T-cell (primary cell): ENCODE data around the gene XPO4. TPM values are rescaled to one million over a fixed set of nuclear protein-coding genes. Genes with fewer than 3 reads are reported as not detected.

Experiments used
- ATAC-seq, 4 experiments: fragments of 200-7000 bp in 3 of 4; fragments of 150-1000 bp in 1 of 4; cut with Tn5 transposase; replicated peaks in 1 of 4; 1 replicate in 3 of 4; 2 replicates in 1 of 4; pipeline ENCODE4 v1.10.0; 2021; ENCODE audit warnings: moderate library complexity in 3 of 4, mild to moderate bottlenecking in 2 of 4, moderate number of reproducible peaks in 1 of 4
- CTCF ChIA-PET, 2 donors: fragments of 300-600 bp; sonication (Branson Sonifier 250); formaldehyde crosslinking; loops; one replicate each; lab custom pipeline; 2022; ENCODE audit warnings: antibody characterized with exemption in 2 of 2; lab: Charles Lee
- POLR2A ChIA-PET, 2 donors: fragments of 300-600 bp; sonication (Branson Sonifier 250); formaldehyde crosslinking; loops; one replicate each; lab custom pipeline; 2022; ENCODE audit warnings: antibody characterized with exemption in 2 of 2; lab: Charles Lee
- DNase-seq, 35 experiments: peaks; one replicate each; pipeline versions ENCODE4 v3.0.0 to v3.0.0-alpha.2; 2013 to 2023
- H3K27ac ChIP-seq: one replicate; pipeline ENCODE4 v1.5.1; 2013; ENCODE audit warnings: low read length
- H3K27me3 ChIP-seq, 2 experiments: replicated peaks in 1 of 2; 1 replicate in 1 of 2; 2 replicates in 1 of 2; pipeline versions ENCODE4 v1.6.1 to v1.7.0; 2013; ENCODE audit warnings: low read length in 1 of 2, mixed read lengths in 1 of 2; ENCODE audit not compliant: control insufficient read depth in 2 of 2, insufficient read depth in 2 of 2; ENCODE audit errors: extremely low read depth in 1 of 2
- H3K36me3 ChIP-seq, 2 donors: 1 replicate in 1 of 2; 2 replicates in 1 of 2; pipeline versions ENCODE4 v1.6.1 to v1.7.0; 2013; ENCODE audit warnings: low read length in 1 of 2; ENCODE audit not compliant: control insufficient read depth in 2 of 2, insufficient read depth in 1 of 2; ENCODE audit errors: extremely low read depth in 1 of 2
- H3K4me1 ChIP-seq, 2 experiments: 1 replicate in 1 of 2; 2 replicates in 1 of 2; pipeline versions ENCODE4 v1.6.1 to v1.7.0; 2013; ENCODE audit warnings: low read length in 2 of 2, mixed read lengths in 1 of 2; ENCODE audit not compliant: insufficient read depth in 2 of 2, control insufficient read depth in 1 of 2; ENCODE audit errors: extremely low read depth in 1 of 2
- H3K4me3 ChIP-seq, 2 donors: 1 replicate in 1 of 2; 2 replicates in 1 of 2; pipeline versions ENCODE4 v1.5.1 to v1.7.0; 2013; ENCODE audit warnings: mild to moderate bottlenecking in 2 of 2, low read length in 1 of 2, moderate library complexity in 1 of 2; ENCODE audit not compliant: control insufficient read depth in 1 of 2; ENCODE audit errors: extremely low read depth in 1 of 2
- H3K9me3 ChIP-seq: 2 replicates; pipeline ENCODE4 v1.7.0; 2013
- H3K27ac Mint-ChIP-seq, 2 donors: one replicate each; pipeline ENCODE4 v1.8.0; 2020 to 2021; ENCODE audit warnings: mild to moderate bottlenecking in 2 of 2, mixed read lengths in 2 of 2
- H3K27me3 Mint-ChIP-seq, 2 donors: one replicate each; pipeline ENCODE4 v1.8.0; 2021 to 2022; ENCODE audit warnings: mixed read lengths in 2 of 2
- H3K36me3 Mint-ChIP-seq: one replicate; pipeline ENCODE4 v1.8.0; 2021; ENCODE audit warnings: mixed read lengths
- H3K4me1 Mint-ChIP-seq, 3 donors: one replicate each; pipeline ENCODE4 v1.8.0; 2020 to 2022; ENCODE audit warnings: mixed read lengths in 3 of 3, mild to moderate bottlenecking in 1 of 3
- H3K4me3 Mint-ChIP-seq, 3 donors: one replicate each; pipeline ENCODE4 v1.8.0; 2020 to 2022; ENCODE audit warnings: mild to moderate bottlenecking in 3 of 3, mixed read lengths in 3 of 3, moderate library complexity in 3 of 3
- H3K9me3 Mint-ChIP-seq, 3 donors: one replicate each; pipeline ENCODE4 v1.8.0; 2020 to 2022; ENCODE audit warnings: mixed read lengths in 3 of 3
- WGBS: methylation state at CpG from one replicate; pipeline ENCODE4 v1.1.5; 2013; ENCODE audit warnings: missing lambda C conversion rate; ENCODE audit not compliant: insufficient coverage; 5-methylcytosine and 5-hydroxymethylcytosine counted together
- total RNA-seq, 35 experiments: library from RNA in 6 of 35; stranded (reverse) in 6 of 35; fragments of 120-200 nt in 1 of 35; gene quantifications; one replicate each; pipeline versions ENCODE4 v1.2.1 to v1.2.4 and lab custom pipeline; 2013 to 2026

The XPO4 gene
- total RNA-seq, 5 donors from 2014 or later (not counting 1 experiment from before 2014, with no cell fraction given): 20.7 to 22.5 (median 22.0) TPM

GRCh38 chr13:20814224-20814910 is 88.2 kb downstream of the XPO4 start:
- H3K4me1 Mint-ChIP-seq: peaks cover 2 to 6% (median 3%) of the 10 kb centered on the region in 3 donors
- H3K27me3 ChIP-seq: no peaks in the 10 kb centered on the region
- CTCF ChIA-PET: interaction anchor here in 1 of 2 donors (0.6 kb wide), 1 partner anchor 314 kb away, joined by 3 read pairs; no protein-coding TSS in a partner anchor
- H3K36me3 Mint-ChIP-seq: peaks cover 29% of the 10 kb centered on the region
- H3K4me3 ChIP-seq: no peak overlapping the region
- DNase-seq (no peak), ATAC-seq (no peak)
- H3K27ac Mint-ChIP-seq: no peak overlapping the region
- H3K27ac ChIP-seq: no peak overlapping the region
- no peaks in the 10 kb centered on the region for H3K4me1 ChIP-seq
- POLR2A ChIA-PET: no interaction called here
- H3K4me3 Mint-ChIP-seq: no peak overlapping the region
- H3K27me3 Mint-ChIP-seq: no peaks in the 10 kb centered on the region
- H3K9me3 Mint-ChIP-seq: no peaks in the 10 kb centered on the region
- peaks cover 6 to 16% of the 10 kb centered on the region in 2 donors for H3K36me3 ChIP-seq
- no peaks in the 10 kb centered on the region for H3K9me3 ChIP-seq
- no CpG with 5 or more reads among the region's 5 CpGs for WGBS

DNA sequence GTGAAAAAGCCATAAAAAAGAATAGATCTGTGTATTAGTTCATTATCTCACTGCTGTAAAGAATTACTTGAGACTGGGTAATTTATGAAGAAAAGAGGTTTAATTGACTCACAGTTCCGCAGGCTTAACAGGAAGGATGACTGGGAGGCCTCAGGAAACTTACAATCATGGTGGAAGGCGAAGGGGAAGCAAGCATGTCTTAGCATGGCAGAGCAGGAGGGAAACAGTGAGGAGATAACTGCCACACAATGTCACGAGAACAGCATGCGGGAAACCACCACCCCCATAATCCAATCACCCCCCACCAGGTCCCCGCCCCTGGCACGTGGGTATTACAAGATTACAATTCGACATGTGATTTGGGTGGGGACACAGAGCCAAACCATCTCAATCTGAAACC is 89.7 kb downstream of the XPO4 start:
- peaks cover 2 to 6% (median 3%) of the 10 kb centered on the region in 3 donors for H3K4me1 Mint-ChIP-seq
- H3K4me3 Mint-ChIP-seq: no peak overlapping the region
- DNase-seq (no peak), ATAC-seq (no peak)
- Histone ChIP-seq H3K27me3 (no peaks in the 10 kb centered on the region), H3K9me3 (no peaks in the 10 kb centered on the region), H3K4me3 (no peak overlapping the region), H3K36me3 (peaks cover 4 to 27% of the 10 kb centered on the region in 2 donors), H3K27ac (no peak overlapping the region), H3K4me1 (no peaks in the 10 kb centered on the region)
- no peaks in the 10 kb centered on the region for H3K9me3 Mint-ChIP-seq
- ChIA-PET POLR2A (interaction anchor here in 1 of 2 donors (0.6 kb wide), 1 partner anchor 212 kb away, joined by 6 read pairs; no protein-coding TSS in a partner anchor), CTCF (no interaction called here)
- WGBS: 100% methylated on average over 1 of the region's 7 CpGs
- no peaks in the 10 kb centered on the region for H3K27me3 Mint-ChIP-seq
- peaks cover 32% of the 10 kb centered on the region for H3K36me3 Mint-ChIP-seq
- no peak overlapping the region for H3K27ac Mint-ChIP-seq

DNA sequence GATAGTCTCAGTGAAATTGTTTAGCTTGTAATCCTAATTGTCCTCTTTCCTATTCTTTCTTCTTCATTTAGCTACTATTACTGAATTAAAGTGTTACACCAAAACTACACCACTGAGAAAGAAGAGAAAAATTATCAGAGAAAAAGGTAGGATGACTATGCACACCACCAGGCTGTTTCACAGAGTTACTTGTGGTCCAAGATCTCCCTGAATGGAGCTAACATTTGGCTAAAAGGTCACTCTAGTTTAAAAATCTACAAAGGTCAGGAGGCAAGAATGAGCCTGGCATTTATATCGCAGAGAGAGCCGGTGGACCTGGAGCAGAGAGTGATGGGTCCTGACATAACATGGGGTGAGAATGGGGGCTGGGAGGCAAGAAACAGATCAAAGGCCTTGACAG is 91.7 kb downstream of the XPO4 start:
- POLR2A ChIA-PET: interaction anchor here in 1 of 2 donors (0.6 to 0.7 kb wide), 2 partner anchors 314 to 456 kb away, joined by 3 to 6 read pairs; no protein-coding TSS in a partner anchor

GRCh38 chr13:20808874-20809273 is 93.7 kb downstream of the XPO4 start:
- Mint-ChIP-seq H3K27me3 (no peaks in the 10 kb centered on the region), H3K36me3 (peaks cover 47% of the 10 kb centered on the region)
- CTCF ChIA-PET: no interaction called here

More for the DNA sequence above, 91.7 kb downstream of the XPO4 start:
- Histone ChIP-seq H3K27ac (no peak overlapping the region), H3K27me3 (no peaks in the 10 kb centered on the region), H3K4me3 (no peak overlapping the region), H3K4me1 (no peaks in the 10 kb centered on the region), H3K36me3 (peaks cover 12 to 41% of the 10 kb centered on the region in 2 donors), H3K9me3 (no peaks in the 10 kb centered on the region)
- ATAC-seq (no peak), DNase-seq (no peak)
- H3K36me3 Mint-ChIP-seq: peaks cover 40% of the 10 kb centered on the region
- no peaks in the 10 kb centered on the region for H3K27me3 Mint-ChIP-seq
- H3K4me1 Mint-ChIP-seq: peaks cover 0 to 6% (median 0%) of the 10 kb centered on the region in 3 donors
- H3K4me3 Mint-ChIP-seq: no peak overlapping the region
- 94% methylated on average over 2 of the region's 2 CpGs for WGBS
- no peak overlapping the region for H3K27ac Mint-ChIP-seq
- no peaks in the 10 kb centered on the region for H3K9me3 Mint-ChIP-seq
- CTCF ChIA-PET: interaction anchor here in 1 of 2 donors (1.1 kb wide), 1 partner anchor 315 kb away, joined by 3 read pairs; no protein-coding TSS in a partner anchor

DNA sequence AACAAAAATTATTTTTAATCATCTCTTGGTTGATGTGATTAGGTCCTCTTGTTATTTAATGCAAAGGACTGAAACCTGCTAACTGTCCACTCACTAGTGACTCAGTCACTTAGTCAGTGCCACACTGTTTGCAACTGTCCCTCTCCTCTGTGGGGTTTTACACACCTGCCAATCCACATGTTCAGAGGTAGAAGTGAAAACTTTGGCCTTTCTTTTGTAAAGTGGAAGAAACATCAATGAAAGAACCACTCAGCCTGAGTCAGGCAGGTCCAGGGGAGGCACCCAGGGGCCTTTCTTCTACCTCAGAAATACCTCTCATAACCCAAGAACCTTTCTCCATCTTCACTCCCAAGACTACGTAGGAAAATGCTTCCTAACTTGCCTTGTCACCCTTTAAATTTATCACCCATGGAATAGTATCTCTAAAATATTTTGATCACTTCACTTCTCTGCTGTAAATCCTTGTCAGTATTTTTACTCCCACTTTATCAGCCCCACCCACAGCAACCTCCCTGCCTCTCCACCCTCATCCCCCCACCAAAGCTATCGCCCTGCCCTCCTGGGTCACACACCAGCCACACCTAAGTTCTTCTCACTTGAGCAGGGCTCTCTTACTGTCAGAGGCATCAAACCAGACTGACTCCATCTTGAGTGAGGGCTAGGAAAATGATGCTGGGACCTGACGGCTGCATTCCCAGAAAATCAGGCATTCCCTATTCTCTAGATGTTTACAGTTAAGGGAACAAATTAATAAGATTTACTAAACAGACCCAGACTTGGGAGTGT is 99.2 kb downstream of the XPO4 start:
- Mint-ChIP-seq H3K4me1 (peaks cover 0 to 10% (median 5%) of the 10 kb centered on the region in 3 donors), H3K9me3 (no peaks in the 10 kb centered on the region), H3K4me3 (no peak overlapping the region), H3K27ac (no peak overlapping the region), H3K36me3 (peaks cover 45% of the 10 kb centered on the region), H3K27me3 (no peaks in the 10 kb centered on the region)
- H3K36me3 ChIP-seq: peaks cover 7 to 27% of the 10 kb centered on the region in 2 donors
- H3K9me3 ChIP-seq: no peaks in the 10 kb centered on the region
- WGBS: 100% methylated on average over 1 of the region's 3 CpGs
- DNase-seq (no peak), ATAC-seq (no peak)
- H3K27me3 ChIP-seq: no peaks in the 10 kb centered on the region
- no peak overlapping the region for H3K4me3 ChIP-seq
- no peak overlapping the region for H3K27ac ChIP-seq
- POLR2A ChIA-PET: no interaction called here
- no peaks in the 10 kb centered on the region for H3K4me1 ChIP-seq
- CTCF ChIA-PET: no interaction called here

More at GRCh38 chr13:20808874-20809273, 93.7 kb downstream of the XPO4 start:
- H3K36me3 ChIP-seq: peaks cover 12 to 42% of the 10 kb centered on the region in 2 donors
- Mint-ChIP-seq H3K4me3 (no peak overlapping the region), H3K4me1 (peaks cover 0 to 17% (median 2%) of the 10 kb centered on the region in 3 donors), H3K27ac (no peak overlapping the region), H3K9me3 (no peaks in the 10 kb centered on the region)
- POLR2A ChIA-PET: no interaction called here
- H3K27ac ChIP-seq: no peak overlapping the region
- H3K4me1 ChIP-seq: no peaks in the 10 kb centered on the region
- no peak for DNase-seq
- WGBS: 100% methylated on average over 2 of the region's 4 CpGs
- H3K9me3 ChIP-seq: no peaks in the 10 kb centered on the region
- no peaks in the 10 kb centered on the region for H3K27me3 ChIP-seq
- ATAC-seq: no peak
- H3K4me3 ChIP-seq: no peak overlapping the region

DNA sequence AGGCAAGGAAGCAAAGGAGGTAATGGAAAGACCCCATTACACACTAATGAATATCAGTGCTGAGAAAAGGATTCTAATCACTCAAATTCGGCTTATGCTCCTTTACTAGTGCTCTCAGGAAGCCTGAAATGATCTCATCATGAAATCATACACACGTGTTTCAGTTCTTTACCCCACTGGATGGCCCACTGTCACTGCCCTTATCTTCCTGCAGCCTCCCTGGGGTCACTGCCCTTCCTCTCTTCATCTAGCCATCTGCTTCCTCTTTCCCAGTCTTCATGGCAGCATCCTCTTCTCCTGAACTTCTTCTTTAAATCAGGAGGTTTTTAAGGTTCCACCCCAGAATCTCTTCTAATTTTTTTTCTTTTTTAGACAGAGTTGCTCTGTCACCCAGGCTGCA is 100.8 kb downstream of the XPO4 start:
- Histone ChIP-seq H3K4me1 (peaks cover 0 to 2% of the 10 kb centered on the region in 2 experiments), H3K36me3 (peaks cover 1 to 26% of the 10 kb centered on the region in 2 donors), H3K27ac (no peak overlapping the region), H3K4me3 (no peak overlapping the region), H3K27me3 (no peaks in the 10 kb centered on the region), H3K9me3 (no peaks in the 10 kb centered on the region)
- ATAC-seq: no peak
- Mint-ChIP-seq H3K4me1 (peaks cover 16 to 24% (median 19%) of the 10 kb centered on the region in 3 donors), H3K27ac (peak overlapping the region; percentile 11 to 68), H3K9me3 (no peaks in the 10 kb centered on the region), H3K4me3 (no peak overlapping the region), H3K27me3 (no peaks in the 10 kb centered on the region), H3K36me3 (peaks cover 54% of the 10 kb centered on the region)
- no peak for DNase-seq
- 75% methylated on average over 2 of the region's 2 CpGs for WGBS
- CTCF ChIA-PET: no interaction called here
- POLR2A ChIA-PET: no interaction called here
